ENCODE measurements around the gene RAET1L. TPM values are rescaled to one million over a fixed set of nuclear protein-coding genes. Genes with fewer than 3 reads are reported as not detected.

The RAET1L gene
- total and polyA plus RNA-seq, 2 of the 4 experiments (the other 2 are of a cell fraction): not detected

DNA sequence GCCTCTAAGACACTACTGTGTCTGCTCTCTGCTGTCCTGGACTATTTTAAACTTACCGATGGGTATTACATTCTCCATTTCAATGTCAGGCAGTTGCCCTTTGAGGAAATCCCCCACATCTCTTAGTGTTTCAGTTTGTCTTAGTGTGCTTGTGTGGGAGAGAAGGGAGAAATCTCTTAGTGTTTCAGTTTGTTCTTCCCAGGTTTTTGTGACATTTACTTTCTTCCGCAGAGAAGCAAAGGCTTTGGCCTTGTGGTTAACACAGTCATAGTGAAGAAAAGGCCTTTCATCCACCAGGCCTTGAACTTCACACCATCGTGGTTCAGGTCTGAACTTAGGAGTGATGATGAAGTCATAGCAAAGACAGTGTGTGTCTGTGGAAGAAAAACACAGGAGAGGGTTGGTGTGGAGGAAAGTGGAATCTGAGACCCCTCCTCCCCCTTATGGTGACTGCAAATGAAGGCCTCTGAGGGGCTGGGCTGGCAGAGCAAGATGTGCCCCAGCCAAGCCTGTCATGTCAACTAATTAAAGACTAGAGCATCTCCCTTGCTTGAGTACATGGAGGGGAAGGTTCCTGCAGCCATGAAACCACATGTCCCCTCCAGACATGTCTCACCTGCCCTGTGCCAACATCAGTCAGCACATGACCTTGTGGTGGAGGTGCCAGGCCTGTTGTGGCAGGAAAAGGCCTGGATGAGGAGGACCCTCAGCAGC is 23.9 kb downstream of the RAET1L start:
- dilution Hi-C loops (cut with HindIII; ENCODE audit: low sequenced_read_pairs, unreplicated experiment) (no loop called here), intact Hi-C loops (cut with micrococcal nuclease) (no loop called here)
- DNase-seq: no peak

More for the DNA sequence above, 23.9 kb downstream of the RAET1L start:
- no peak overlapping the region for H2BK5ac ChIP-seq (ENCODE audit: low read depth, low read length, poor library complexity, severe bottlenecking)
- BruUV-seq (replicated peaks): no TSS peak
- no peak overlapping the region for H2BK120ac ChIP-seq (ENCODE audit: low read depth, low read length)
- no peaks in the 10 kb centered on the region for H3K79me1 ChIP-seq (ENCODE audit: low read depth in 1 of 2, low read length in 2 of 2)
- no peaks in the 10 kb centered on the region for H4K20me1 ChIP-seq (ENCODE audit: insufficient read depth, low read length)
- H3K18ac ChIP-seq (ENCODE audit: low read depth, low read length): no peak overlapping the region
- H3K9me1 ChIP-seq (ENCODE audit: insufficient read depth, low read length): no peaks in the 10 kb centered on the region
- peaks cover 2% of the 10 kb centered on the region; the same call in 1 of the 2 replicates for H3K4me1 ChIP-seq (ENCODE audit: control insufficient read depth, insufficient read depth, low read length)
- no peak overlapping the region for H4K5ac ChIP-seq (ENCODE audit: low read depth, low read length)
- no peak overlapping the region for H3K9ac ChIP-seq (ENCODE audit: low read depth, low read length)
- H3K14ac ChIP-seq (replicated peaks; ENCODE audit: low read depth, low read length): no peak overlapping the region
- no peak overlapping the region for H2AFZ ChIP-seq (replicated peaks; ENCODE audit: low read length, poor library complexity)
- H3K4ac ChIP-seq (ENCODE audit: low read depth, low read length): no peak overlapping the region
- no peak for TF ChIP-seq NFE2L2 (IDR thresholded peaks at IDR 0.05; ENCODE audit: low read depth, low read length)
- H3K4me2 ChIP-seq (ENCODE audit: low read depth, low read length): no peak overlapping the region
- H4K8ac ChIP-seq (ENCODE audit: low read depth in 2 of 2, low read length in 2 of 2): no peak overlapping the region
- H3K27me3 ChIP-seq (ENCODE audit: control insufficient read depth, insufficient read depth, low read length): peaks cover 62% of the 10 kb centered on the region
- no peak overlapping the region for H2AK5ac ChIP-seq (ENCODE audit: low read depth, low read length)
- no peak overlapping the region for H2BK20ac ChIP-seq (ENCODE audit: low read depth, low read length)
- in situ Hi-C loops (cut with MboI; ENCODE audit: low sequenced_read_pairs): no loop called here
- ChIA-PET CTCF (no interaction called here), POLR2A (ENCODE audit: unreplicated experiment) (no interaction called here)
- no peak for ATAC-seq (ENCODE audit: low read depth)
- H3K27ac ChIP-seq (ENCODE audit: insufficient read depth, low read length): no peak overlapping the region
- H3K9me3 ChIP-seq (ENCODE audit: control insufficient read depth, insufficient read depth, low read length): peaks cover 2% of the 10 kb centered on the region; the same call in 1 of the 2 replicates
- H3K36me3 ChIP-seq (ENCODE audit: control insufficient read depth, insufficient read depth, low read length): no peaks in the 10 kb centered on the region
- no peak overlapping the region for H2BK15ac ChIP-seq (ENCODE audit: low read depth, low read length)
- H4K91ac ChIP-seq (ENCODE audit: insufficient read depth, low read depth, low read length): no peak overlapping the region
- WGBS, 2 experiments (ENCODE audit: extremely low coverage in 2 of 2, insufficient read length in 1 of 2): no CpG with 5 or more reads among the region's 3 CpGs
- no peak overlapping the region for H3K56ac ChIP-seq (ENCODE audit: extremely low read depth, insufficient read depth, low read length)
- H2AK9ac ChIP-seq (replicated peaks; ENCODE audit: low read depth, low read length, poor library complexity): no peak overlapping the region
- no peak overlapping the region for H3K23ac ChIP-seq (ENCODE audit: low read depth, low read length)
- no peak overlapping the region for H3K4me3 ChIP-seq (ENCODE audit: insufficient read depth, low read depth, low read length)

Data from IMR-90 (cell line).